ENCODE data around the gene TMEM214.

The TMEM214 gene

GRCh38 chr2:27040282-27040681 is 7.5 kb downstream of the TMEM214 start:
- DNase-seq, result no peak

GRCh38 chr2:27041752-27042151 is 9.0 kb downstream of the TMEM214 start:
- no peak for DNase-seq

- no peak for DNase-seq
Observed at GRCh38 chr2:27042159-27042661, 9.4 kb downstream of the TMEM214 start.

GRCh38 chr2:27042985-27043634 is 10.3 kb downstream of the TMEM214 start:
- no peak for DNase-seq

GRCh38 chr2:27049422-27050280 is 16.9 kb downstream of the TMEM214 start:
- no peak for DNase-seq

- peak; percentile 95 for DNase-seq
Observed at GRCh38 chr2:27050281-27050995, 17.7 kb downstream of the TMEM214 start.

GRCh38 chr2:27050996-27051901 is 18.5 kb downstream of the TMEM214 start, which contains the start of gene AGBL5:
AGBL5 (plus strand) TSS chr2:27051668; CDS start chr2:27052959, 1,291 bp downstream.
- DNase-seq, result peak; percentile 97

GRCh38 chr2:27051902-27052645 is 19.3 kb downstream of the TMEM214 start:
- peak; percentile 22 for DNase-seq

GRCh38 chr2:27053321-27053720 is 20.6 kb downstream of the TMEM214 start:
- no peak for DNase-seq

GRCh38 chr2:27053776-27054175 is 21.0 kb downstream of the TMEM214 start:
- no peak for DNase-seq

- no peak for DNase-seq
Observed at GRCh38 chr2:27054721-27055120, 22.0 kb downstream of the TMEM214 start.

GRCh38 chr2:27057184-27057583 is 24.4 kb downstream of the TMEM214 start:
- DNase-seq, result no peak

GRCh38 chr2:27058210-27058609 is 25.4 kb downstream of the TMEM214 start:
- DNase-seq, result no peak

GRCh38 chr2:27059141-27059820 is 26.5 kb downstream of the TMEM214 start:
- no peak for DNase-seq

- DNase-seq, result no peak
Observed at GRCh38 chr2:27060323-27060722, 27.6 kb downstream of the TMEM214 start.

GRCh38 chr2:27065128-27065527 is 32.4 kb downstream of the TMEM214 start:
- DNase-seq, result no peak

- DNase-seq, result no peak
Observed at GRCh38 chr2:27067385-27067784, 34.6 kb downstream of the TMEM214 start.

GRCh38 chr2:27069436-27069835 is 36.7 kb downstream of the TMEM214 start:
- DNase-seq, result no peak

GRCh38 chr2:27069961-27070618 is 37.3 kb downstream of the TMEM214 start:
- no peak for DNase-seq

GRCh38 chr2:27070653-27071276 is 38.0 kb downstream of the TMEM214 start:
- DNase-seq, result no peak

All from hematopoietic multipotent progenitor cell treated with erythropoietin and hydrocortisone succinate and interleukin-3 and kit ligand, for 4 days (in vitro differentiated cells).